ENCODE results near the gene ARPP21.

GRCh38 chr3:35745351-35745750 lies 106.0 kb downstream of the ARPP21 start:
- TF ChIP-seq CTCF (conservative IDR thresholded peaks at IDR 0.05) (no peak), ZFX (IDR thresholded peaks at IDR 0.05) (no peak)
